WI38 (cell line): ENCODE data around the gene THAP9.
"Not testable (repeated sequence)": the region's sequence is repeated elsewhere in the genome, so short reads cannot be mapped to it uniquely, and the experiment has no call there.

Experiments used
- H3K4me3 ChIP-seq: 2 replicates; pipeline ENCODE4 v1.5.1; 2011; ENCODE audit warnings: low read depth, mild to moderate bottlenecking, control low read depth, low read length
- CTCF ChIP-seq: IDR thresholded peaks from 2 replicates; pipeline ENCODE4 v1.5.1; 2012; ENCODE audit warnings: low read depth, mild to moderate bottlenecking, control low read depth, low read length

The THAP9 gene

DNA sequence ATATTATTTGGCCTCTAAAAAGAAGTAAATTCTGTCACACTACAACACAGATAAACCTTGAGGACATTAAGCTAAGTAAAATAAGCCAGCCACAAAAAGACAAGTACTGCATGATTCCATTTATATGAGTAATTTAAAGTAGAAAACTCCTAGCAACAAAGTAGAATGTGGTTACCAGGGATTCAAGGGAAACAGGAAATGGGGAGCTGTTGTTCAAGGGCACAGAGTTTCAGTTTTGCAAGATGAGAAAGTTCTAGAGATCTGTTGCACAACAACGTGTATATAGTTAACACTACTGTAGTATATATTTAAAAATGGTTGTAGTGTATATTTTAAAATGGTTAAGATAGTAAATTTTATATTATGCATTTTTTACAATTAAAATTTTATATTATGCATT, 34.9 kb upstream of the THAP9 start:
- no peak for TF ChIP-seq CTCF
- no peak overlapping the region for H3K4me3 ChIP-seq

DNA sequence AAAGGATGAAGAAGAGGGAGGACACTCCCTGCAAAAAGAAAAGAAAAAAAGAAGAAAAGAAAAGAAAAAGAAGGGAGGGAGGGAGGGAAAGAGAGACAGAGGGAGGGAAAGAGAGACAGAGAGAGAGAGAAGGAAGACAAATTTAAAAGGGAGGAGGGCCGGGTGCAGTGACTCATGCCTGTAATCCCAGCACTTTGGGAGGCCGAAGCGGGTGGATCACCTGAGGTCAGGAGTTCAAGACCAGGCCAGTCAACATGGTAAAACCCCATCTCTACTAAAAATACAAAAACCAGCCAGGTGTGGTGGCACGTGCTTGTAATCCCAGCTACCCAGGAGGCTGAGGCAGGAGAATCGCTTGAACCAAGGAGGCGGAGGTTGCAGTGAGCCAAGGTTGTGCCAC, 34.5 kb upstream of the THAP9 start:
- H3K4me3 ChIP-seq, result not testable (repeated sequence)

DNA sequence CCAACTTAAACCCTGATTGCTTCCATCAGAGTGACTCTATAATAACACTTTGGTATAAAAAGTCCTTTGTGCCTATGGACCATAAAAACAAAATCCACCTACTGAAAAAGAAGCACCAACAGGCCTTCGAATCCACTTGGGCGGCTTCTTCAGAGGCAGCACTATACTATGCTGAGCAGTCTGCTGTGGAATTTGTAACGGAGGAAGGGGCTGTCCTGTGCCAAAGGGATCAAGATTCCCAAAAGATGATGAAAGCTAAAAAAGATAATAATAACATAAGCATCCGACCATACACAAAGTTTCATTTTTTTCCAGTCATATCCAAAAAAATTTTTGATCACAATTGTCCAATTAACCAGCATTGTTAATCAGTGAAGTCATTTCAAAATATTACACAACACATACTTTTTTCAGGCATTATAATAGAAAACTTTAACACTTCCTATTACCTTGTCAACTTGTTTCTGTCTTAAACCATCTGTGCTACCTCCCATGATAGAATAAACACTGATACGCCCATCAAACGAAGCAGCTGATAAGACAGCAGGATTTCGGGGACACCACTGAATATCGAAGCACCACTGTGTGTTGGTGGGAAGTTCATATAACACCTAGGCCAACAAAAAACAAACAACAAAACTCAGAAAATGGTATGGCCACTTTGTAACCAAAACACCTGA, 33.7 kb upstream of the THAP9 start:
- no peak for TF ChIP-seq CTCF
- H3K4me3 ChIP-seq, result no peak overlapping the region

DNA sequence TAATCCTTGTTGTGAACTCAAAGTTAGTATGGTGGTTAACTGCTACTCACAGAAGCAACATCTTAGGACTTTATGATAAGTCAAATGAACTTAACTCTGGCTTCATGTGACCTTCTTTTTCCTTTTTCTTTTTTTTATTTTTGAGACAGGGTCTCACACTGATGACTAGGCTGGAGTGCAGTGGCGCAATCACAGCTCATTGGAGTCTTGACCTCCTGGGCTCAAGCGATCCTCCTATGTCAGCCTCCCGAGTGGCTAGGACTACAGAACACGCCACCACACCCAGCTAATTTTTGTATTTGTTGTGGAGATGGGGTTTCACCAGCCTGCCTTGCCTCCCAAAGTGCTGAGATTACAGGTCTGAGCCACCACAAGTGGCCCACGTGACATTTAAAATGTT, 32.0 kb upstream of the THAP9 start:
- TF ChIP-seq CTCF, result no peak
- no peak overlapping the region for H3K4me3 ChIP-seq

GRCh38 chr4:82885410-82885809, 15.1 kb upstream of the THAP9 start:
- no peak overlapping the region for H3K4me3 ChIP-seq
- no peak for TF ChIP-seq CTCF

GRCh38 chr4:82886147-82886942, 14.2 kb upstream of the THAP9 start:
- H3K4me3 ChIP-seq, result peak overlapping the region; percentile 14; the same call in 1 of the 2 replicates
- TF ChIP-seq CTCF, result no peak

- H3K4me3 ChIP-seq, result peak overlapping the region; percentile 99
- no peak for TF ChIP-seq CTCF
Observed at GRCh38 chr4:82889287-82889686, 11.2 kb upstream of the THAP9 start.
